DOHH2 (cell line): ENCODE data around the gene HTR2A.

Source experiments
- H3F3A ChIP-seq: fragments of 200-600 bp; sonication (generic), shearing (Covaris generic); 2 replicates; pipeline ENCODE4 v1.6.0; 2016; ENCODE audit warnings: antibody characterized with exemption, mild to moderate bottlenecking; ENCODE audit not compliant: control insufficient read depth, insufficient read depth
- H3K27ac ChIP-seq: fragments of 200-600 bp; sonication (generic); 2 replicates; pipeline ENCODE4 v1.5.1; 2014; ENCODE audit warnings: low read depth, mild to moderate bottlenecking, low read length, moderate library complexity
- H3K27me3 ChIP-seq: fragments of 200-600 bp; sonication (generic); 2 replicates; pipeline ENCODE4 v1.6.1; 2014; ENCODE audit warnings: mild to moderate bottlenecking, low read length, mixed read lengths; ENCODE audit not compliant: control insufficient read depth
- H3K36me3 ChIP-seq: fragments of 200-600 bp; sonication (generic); 2 replicates; pipeline ENCODE4 v1.6.1; 2014; ENCODE audit warnings: mild to moderate bottlenecking, low read length, moderate library complexity, mixed read lengths; ENCODE audit not compliant: control insufficient read depth
- H3K4me1 ChIP-seq: fragments of 200-600 bp; sonication (generic); 2 replicates; pipeline ENCODE4 v1.6.1; 2014; ENCODE audit warnings: mild to moderate bottlenecking, low read length, mixed read lengths; ENCODE audit not compliant: control insufficient read depth
- H3K4me2 ChIP-seq: fragments of 200-600 bp; sonication (generic); 2 replicates; pipeline ENCODE4 v1.6.0; 2014; ENCODE audit warnings: mild to moderate bottlenecking, low read length, moderate library complexity
- H3K4me3 ChIP-seq: fragments of 200-600 bp; sonication (generic); 2 replicates; pipeline ENCODE4 v1.5.1; 2014; ENCODE audit warnings: mild to moderate bottlenecking, low read length, mixed read lengths
- H3K79me2 ChIP-seq: fragments of 200-600 bp; sonication (generic); 2 replicates; pipeline ENCODE4 v1.6.1; 2014; ENCODE audit warnings: mild to moderate bottlenecking, low read length, mixed read lengths; ENCODE audit not compliant: control insufficient read depth
- H3K9me2 ChIP-seq: fragments of 200-600 bp; sonication (generic); replicated peaks from 2 replicates; pipeline ENCODE4 v1.6.1; 2014; ENCODE audit warnings: mild to moderate bottlenecking, low read length, mixed read lengths; ENCODE audit not compliant: control insufficient read depth
- H3K9me3 ChIP-seq: fragments of 200-600 bp; sonication (generic); 2 replicates; pipeline ENCODE4 v1.6.1; 2014; ENCODE audit warnings: antibody characterized with exemption, low read length, mixed read lengths; ENCODE audit not compliant: control insufficient read depth, insufficient read depth
- H4K20me1 ChIP-seq: fragments of 200-600 bp; sonication (generic); 2 replicates; pipeline ENCODE4 v1.6.0; 2014; ENCODE audit warnings: low read depth, mild to moderate bottlenecking, antibody characterized with exemption, low read length, moderate library complexity; ENCODE audit not compliant: control insufficient read depth, insufficient read depth
- CTCF ChIP-seq: fragments of 200-600 bp; sonication (generic); IDR thresholded peaks from one replicate; pipeline ENCODE4 v1.5.1; 2014; ENCODE audit warnings: antibody characterized with exemption, mild to moderate bottlenecking, low read depth, low read length; ENCODE audit not compliant: poor library complexity, severe bottlenecking
- EZH2phosphoT487 ChIP-seq: fragments of 200-600 bp; sonication (generic); IDR thresholded peaks from 2 replicates; pipeline ENCODE4 v1.6.1; 2017; ENCODE audit warnings: borderline replicate concordance, mild to moderate bottlenecking, antibody characterized with exemption, low read length, moderate library complexity, mixed read lengths

The HTR2A gene

DNA sequence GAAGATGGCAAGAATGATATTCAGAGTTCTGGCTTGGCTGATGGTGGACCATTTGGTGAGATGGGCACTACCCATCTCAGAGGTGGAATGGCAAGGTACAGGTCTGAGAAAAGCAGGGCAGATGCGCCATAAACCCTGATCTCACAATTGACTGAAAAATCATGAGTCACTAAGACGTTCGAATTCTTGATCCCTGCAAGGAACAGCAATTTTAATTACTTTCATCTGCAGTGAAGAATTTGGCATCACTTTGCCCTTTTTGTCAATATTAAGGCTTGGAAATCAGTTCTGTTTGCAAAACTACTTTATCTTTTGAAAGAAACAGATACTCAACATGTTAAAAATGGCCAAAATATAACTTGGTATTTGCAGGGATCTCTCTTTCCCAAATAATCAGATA lies 38.1 kb downstream of the HTR2A start:
- no peaks in the 10 kb centered on the region for H3K9me2 ChIP-seq
- no peaks in the 10 kb centered on the region for H4K20me1 ChIP-seq
- no peak overlapping the region for H3K4me2 ChIP-seq
- peaks cover 5% of the 10 kb centered on the region for H3K4me1 ChIP-seq
- H3F3A ChIP-seq: no peaks in the 10 kb centered on the region
- peaks cover 2% of the 10 kb centered on the region; the same call in 1 of the 2 replicates for H3K27me3 ChIP-seq
- no peaks in the 10 kb centered on the region for H3K79me2 ChIP-seq
- no peaks in the 10 kb centered on the region for H3K9me3 ChIP-seq
- no peak overlapping the region for H3K4me3 ChIP-seq
- H3K36me3 ChIP-seq: no peaks in the 10 kb centered on the region
- no peak for TF ChIP-seq EZH2phosphoT487
- TF ChIP-seq CTCF: no peak
- H3K27ac ChIP-seq: no peak overlapping the region

DNA sequence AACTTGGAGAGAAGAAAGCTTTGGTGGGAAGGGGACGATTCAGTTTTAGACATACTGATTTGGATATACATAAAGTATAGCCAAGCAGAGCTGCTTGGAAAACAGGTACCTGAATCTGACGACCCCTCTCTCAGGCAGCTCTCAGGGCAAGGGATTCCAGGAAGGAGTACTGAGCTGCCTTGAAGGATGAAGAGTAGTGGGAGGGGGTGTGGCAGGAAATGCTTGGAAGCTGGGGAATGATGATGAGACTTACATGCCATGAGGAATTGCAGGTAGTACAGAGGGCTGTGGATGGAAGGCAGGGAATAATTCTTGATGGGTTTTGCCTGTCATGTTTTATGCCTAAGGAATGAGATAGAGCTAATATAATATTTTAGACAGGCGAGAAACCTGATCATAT lies 38.7 kb downstream of the HTR2A start:
- Histone ChIP-seq H3K9me3 (no peaks in the 10 kb centered on the region), H3K36me3 (no peaks in the 10 kb centered on the region), H3F3A (no peaks in the 10 kb centered on the region), H3K4me3 (no peak overlapping the region), H3K27me3 (peaks cover 2% of the 10 kb centered on the region; the same call in 1 of the 2 replicates), H3K27ac (no peak overlapping the region), H4K20me1 (no peaks in the 10 kb centered on the region), H3K9me2 (no peaks in the 10 kb centered on the region), H3K4me2 (no peak overlapping the region), H3K4me1 (peaks cover 5% of the 10 kb centered on the region), H3K79me2 (no peaks in the 10 kb centered on the region)
- no peak for TF ChIP-seq CTCF
- no peak for TF ChIP-seq EZH2phosphoT487

DNA sequence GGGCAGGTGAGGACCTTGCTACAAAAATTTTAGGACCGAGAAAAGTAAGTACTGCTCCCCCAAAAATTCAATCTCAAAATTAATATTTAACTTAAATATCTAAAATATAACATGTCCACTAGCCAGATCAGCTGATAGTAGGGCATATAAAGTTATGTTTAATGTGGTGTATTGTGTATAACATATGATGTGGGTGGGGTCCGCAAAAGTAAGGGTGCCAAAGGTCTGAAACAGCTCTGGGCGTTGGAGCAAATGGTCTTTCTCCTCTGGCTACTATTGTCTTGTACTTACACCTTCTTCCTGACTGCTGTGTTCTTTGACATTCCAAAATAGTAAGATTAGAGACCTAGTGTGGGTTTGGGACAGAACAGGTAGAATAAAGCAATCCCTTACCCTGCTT lies 41.2 kb downstream of the HTR2A start:
- no peaks in the 10 kb centered on the region for H3K36me3 ChIP-seq
- no peak overlapping the region for H3K4me3 ChIP-seq
- no peaks in the 10 kb centered on the region for H3K79me2 ChIP-seq
- no peaks in the 10 kb centered on the region for H3K4me1 ChIP-seq
- no peak overlapping the region for H3K27ac ChIP-seq
- H3K27me3 ChIP-seq: peaks cover 2% of the 10 kb centered on the region; the same call in 1 of the 2 replicates
- H3F3A ChIP-seq: no peaks in the 10 kb centered on the region
- H3K9me3 ChIP-seq: no peaks in the 10 kb centered on the region
- no peak overlapping the region for H3K4me2 ChIP-seq
- no peaks in the 10 kb centered on the region for H4K20me1 ChIP-seq
- H3K9me2 ChIP-seq: no peaks in the 10 kb centered on the region
- TF ChIP-seq EZH2phosphoT487: no peak
- no peak for TF ChIP-seq CTCF
